GM12878 (cell line): ENCODE data around the gene FAM186B. TPM values are rescaled to one million over a fixed set of nuclear protein-coding genes. Genes with fewer than 3 reads are reported as not detected.
A peak's percentile ranks its signal among the peaks of the same experiment; 100 is the strongest.

Source experiments
- ATAC-seq: fragments of 200-7000 bp; cut with Tn5 transposase; 3 replicates; pipeline ENCODE4 v1.9.1; 2020; ENCODE audit warnings: mild to moderate bottlenecking, moderate library complexity
- BruUV-seq: library from RNA; stranded (reverse); fragments of 400-500 nt; replicated peaks from 2 replicates; lab custom pipeline; 2021; lab: Mats Ljungman, UMichigan
- CTCF ChIA-PET: fragments of 300-600 bp; sonication (Branson Sonifier 250); formaldehyde crosslinking; extraction: SDS; loops from one replicate; lab custom pipeline; 2021; ENCODE audit warnings: inconsistent platforms; lab: Yijun Ruan, JAX
- POLR2A ChIA-PET: fragments of 350-600 bp; formaldehyde crosslinking; extraction: SDS; loops from one replicate; lab custom pipeline; 2021; ENCODE audit warnings: inconsistent platforms; lab: Charles Lee
- RAD21 ChIA-PET: fragments of 300-600 bp; sonication (Branson Sonifier 250); formaldehyde crosslinking; loops from one replicate; lab custom pipeline; 2023; ENCODE audit warnings: antibody characterized with exemption; ENCODE audit not compliant: unreplicated experiment; lab: Charles Lee
- SMC1A ChIA-PET: fragments of 300-600 bp; sonication (Branson Sonifier 250); formaldehyde crosslinking; loops from one replicate; lab custom pipeline; 2023; ENCODE audit not compliant: unreplicated experiment, uncharacterized antibody; lab: Charles Lee
- DNase-seq: peaks from one replicate; pipeline ENCODE4 v3.0.0-alpha.2; 2011; ENCODE audit warnings: low read depth, low spot score
- FAIRE-seq: peaks from 3 replicates; lab custom pipeline; 2011; peaks lifted over from hg19 to GRCh38; lab: Jason Lieb, UNC
- H2AFZ ChIP-seq: 2 replicates; pipeline ENCODE4 v1.6.0; 2011; ENCODE audit warnings: low read depth, low read length, control low read depth; ENCODE audit not compliant: control insufficient read depth
- H3K27ac ChIP-seq: 2 replicates; pipeline ENCODE4 v1.5.1; 2011; ENCODE audit warnings: control low read depth; ENCODE audit not compliant: control insufficient read depth, insufficient read depth
- H3K27me3 ChIP-seq, 2 experiments: replicated peaks in 1 of 2; 2 replicates each; pipeline versions ENCODE4 v1.6.0 to v1.6.1; 2011; ENCODE audit warnings: low read length in 1 of 2; ENCODE audit not compliant: control insufficient read depth in 2 of 2, insufficient read depth in 2 of 2
- H3K36me3 ChIP-seq, 2 experiments: 2 replicates each; pipeline ENCODE4 v1.5.1; 2011; ENCODE audit warnings: low read length in 1 of 2; ENCODE audit not compliant: control insufficient read depth in 2 of 2, insufficient read depth in 2 of 2
- H3K4me1 ChIP-seq: 2 replicates; pipeline ENCODE4 v1.6.1; 2011; ENCODE audit warnings: mild to moderate bottlenecking, low read length, moderate library complexity, mixed read lengths; ENCODE audit not compliant: control insufficient read depth, insufficient read depth
- H3K4me2 ChIP-seq: 2 replicates; pipeline ENCODE4 v1.6.0; 2011; ENCODE audit warnings: control low read depth; ENCODE audit not compliant: control insufficient read depth, insufficient read depth
- H3K4me3 ChIP-seq: fragments of 200-600 bp; sonication (generic); 2 replicates; pipeline ENCODE4 v1.5.1; 2016
- H3K79me2 ChIP-seq: 2 replicates; pipeline ENCODE4 v1.6.0; 2011; ENCODE audit warnings: low read length; ENCODE audit not compliant: control insufficient read depth, insufficient read depth
- H3K9ac ChIP-seq: 2 replicates; pipeline ENCODE4 v1.8.0; 2011; ENCODE audit warnings: low read length, control low read depth, mixed read lengths; ENCODE audit not compliant: control insufficient read depth, insufficient read depth
- H3K9me3 ChIP-seq: replicated peaks from 3 replicates; pipeline ENCODE4 v1.5.1; 2011; ENCODE audit warnings: mild to moderate bottlenecking, low read length; ENCODE audit not compliant: control insufficient read depth, insufficient read depth
- H4K20me1 ChIP-seq: 2 replicates; pipeline ENCODE4 v1.6.0; 2011; ENCODE audit not compliant: control insufficient read depth, insufficient read depth
- BMI1 ChIP-seq: fragments of 450-650 bp; IDR thresholded peaks from 2 replicates; pipeline ENCODE4 v1.6.1; 2016; ENCODE audit warnings: mild to moderate bottlenecking, moderate library complexity, borderline replicate concordance
- CHD4 ChIP-seq: fragments of 200-600 bp; sonication (generic); IDR thresholded peaks from 2 replicates; pipeline ENCODE4 v1.6.1; 2016; ENCODE audit warnings: mild to moderate bottlenecking
- GATAD2B ChIP-seq: fragments of 450-650 bp; conservative IDR thresholded peaks from 2 replicates; pipeline ENCODE4 v1.6.1; 2017; ENCODE audit warnings: low read depth, mild to moderate bottlenecking, moderate library complexity
- HDAC2 ChIP-seq: fragments of 200-600 bp; sonication (generic); IDR thresholded peaks from 2 replicates; pipeline ENCODE4 v1.6.1; 2017
- NBN ChIP-seq: fragments of 450-650 bp; IDR thresholded peaks from 2 replicates; pipeline ENCODE4 v1.6.1; 2016
- NFXL1 ChIP-seq: fragments of 450-650 bp; IDR thresholded peaks from 2 replicates; pipeline ENCODE4 v1.6.1; 2017; ENCODE audit warnings: antibody characterized with exemption, mild to moderate bottlenecking, borderline replicate concordance
- NR2C1 ChIP-seq: fragments of 450-650 bp; IDR thresholded peaks from 2 replicates; pipeline ENCODE4 v1.6.1; 2017; ENCODE audit warnings: antibody characterized with exemption, mild to moderate bottlenecking, moderate library complexity
- SREBF2 ChIP-seq: IDR thresholded peaks from 2 replicates; pipeline ENCODE4 v1.6.1; 2012; ENCODE audit warnings: mild to moderate bottlenecking, low read length
- WRNIP1 ChIP-seq: IDR thresholded peaks from 2 replicates; pipeline ENCODE4 v1.6.1; 2011; ENCODE audit warnings: low read depth, low read length, improper control_type of control experiment, borderline replicate concordance
- WGBS: methylation state at CpG from one replicate; pipeline ENCODE4 v1.1.6; 2016; ENCODE audit warnings: low lambda C conversion rate; ENCODE audit not compliant: insufficient replicate concordance, insufficient coverage; ENCODE audit errors: missing lambda C conversion rate; 5-methylcytosine and 5-hydroxymethylcytosine counted together
- in situ Hi-C: fragments of 300-500 bp; cut with MboI; formaldehyde crosslinking; loops from 9 replicates; pipeline ENCODE4 v1.14.3; 2018; ENCODE audit warnings: mixed read lengths
- intact Hi-C: fragments of 100-400 bp; cut with micrococcal nuclease; formaldehyde crosslinking; loops from one replicate; pipeline ENCODE4 v1.14.2; 2022; ENCODE audit not compliant: unreplicated experiment
- polyA plus RNA-seq, 11 experiments: library from polyadenylated mRNA; depleted of rRNA in 4 of 11; unstranded in 6 of 11; stranded (reverse) in 5 of 11; fragments of >200 nt; fragmentation: Nextera tagmentation in 4 of 11; fragmentation: Illumina TruSeq in 1 of 11; extraction: Ambion mirVana in 4 of 11; extraction: Trizol in 1 of 11; gene quantifications; 1 replicate in 1 of 11; 2 replicates in 10 of 11; pipeline versions ENCODE4 v1.2.1 to v1.2.3, GENCODE V29; 2011 to 2016; ENCODE audit warnings: inconsistent platforms in 2 of 11, missing spikeins in 2 of 11, low read depth in 1 of 11
- total RNA-seq, 4 experiments: library from RNA; depleted of rRNA in 3 of 4; stranded (reverse); fragments of >200 nt in 3 of 4; fragmentation: Illumina TruSeq in 1 of 4; extraction: Trizol in 1 of 4; gene quantifications; 2 replicates each; pipeline versions ENCODE4 v1.2.1 to v1.2.3, GENCODE V29; 2013 to 2021
- TF ChIP-seq, protein P1 (sequence below), 3 experiments: IDR thresholded peaks in 2 of 3; conservative IDR thresholded peaks in 1 of 3; 2 replicates each; pipeline ENCODE4 v1.5.1; 2011; ENCODE audit warnings: low read depth in 3 of 3, low read length in 3 of 3, mild to moderate bottlenecking in 3 of 3, control low read depth in 2 of 3, moderate library complexity in 2 of 3, inconsistent platforms in 1 of 3, mixed read lengths in 1 of 3; ENCODE audit not compliant: control insufficient read depth in 2 of 3, insufficient read depth in 1 of 3; ENCODE audit errors: extremely low read depth in 1 of 3
- TF ChIP-seq, protein P2 (sequence below): IDR thresholded peaks from 2 replicates; pipeline ENCODE4 v1.6.1; 2012; ENCODE audit warnings: low read depth, low read length, improper control_type of control experiment
- TF ChIP-seq, protein P3 (sequence below): IDR thresholded peaks from 2 replicates; pipeline ENCODE4 v1.6.1; 2012; ENCODE audit warnings: low read depth, low read length, improper control_type of control experiment

FAM186B gene
- total and polyA plus RNA-seq, 10 of the 15 experiments (the other 5 are each of a cell fraction or from before 2014, with no cell fraction given) = 0.13 to 0.79 (median 0.51) TPM

DNA sequence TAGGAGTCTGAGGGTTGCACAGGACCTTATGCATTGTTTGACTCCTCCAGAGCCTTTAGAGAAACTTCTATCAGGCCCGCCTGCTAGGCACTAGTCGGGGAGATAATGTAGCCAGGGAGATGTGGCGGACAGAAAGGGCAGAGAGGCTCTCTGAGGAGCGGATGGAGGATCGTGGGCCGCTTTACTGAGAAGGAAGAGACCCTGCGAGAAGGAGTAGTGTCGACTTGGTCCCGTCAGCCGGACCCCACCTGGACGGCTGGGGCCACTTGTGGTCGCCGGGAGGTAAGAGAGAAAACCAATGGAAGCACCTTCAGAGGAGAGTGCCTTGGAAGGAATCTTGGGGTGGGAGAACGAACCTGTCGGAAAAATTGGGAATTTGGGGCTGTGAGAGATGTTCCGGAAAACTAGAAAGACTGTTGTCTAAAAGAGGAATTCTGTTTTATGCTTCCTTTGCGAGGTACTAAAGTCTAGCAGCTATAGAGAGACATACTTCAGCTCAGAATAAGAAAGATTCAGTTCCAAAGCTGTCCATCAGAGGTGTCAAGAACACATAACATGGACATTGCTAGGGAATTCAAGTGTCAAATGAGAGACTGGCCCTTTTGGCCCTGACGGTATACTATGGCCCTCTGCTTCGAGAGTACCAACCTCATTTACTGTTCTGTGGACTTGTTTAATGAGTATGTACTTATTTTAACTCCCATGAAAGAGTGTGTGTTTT is 36.8 kb downstream of the FAM186B start (continued):
- TF ChIP-seq, protein P1, sequence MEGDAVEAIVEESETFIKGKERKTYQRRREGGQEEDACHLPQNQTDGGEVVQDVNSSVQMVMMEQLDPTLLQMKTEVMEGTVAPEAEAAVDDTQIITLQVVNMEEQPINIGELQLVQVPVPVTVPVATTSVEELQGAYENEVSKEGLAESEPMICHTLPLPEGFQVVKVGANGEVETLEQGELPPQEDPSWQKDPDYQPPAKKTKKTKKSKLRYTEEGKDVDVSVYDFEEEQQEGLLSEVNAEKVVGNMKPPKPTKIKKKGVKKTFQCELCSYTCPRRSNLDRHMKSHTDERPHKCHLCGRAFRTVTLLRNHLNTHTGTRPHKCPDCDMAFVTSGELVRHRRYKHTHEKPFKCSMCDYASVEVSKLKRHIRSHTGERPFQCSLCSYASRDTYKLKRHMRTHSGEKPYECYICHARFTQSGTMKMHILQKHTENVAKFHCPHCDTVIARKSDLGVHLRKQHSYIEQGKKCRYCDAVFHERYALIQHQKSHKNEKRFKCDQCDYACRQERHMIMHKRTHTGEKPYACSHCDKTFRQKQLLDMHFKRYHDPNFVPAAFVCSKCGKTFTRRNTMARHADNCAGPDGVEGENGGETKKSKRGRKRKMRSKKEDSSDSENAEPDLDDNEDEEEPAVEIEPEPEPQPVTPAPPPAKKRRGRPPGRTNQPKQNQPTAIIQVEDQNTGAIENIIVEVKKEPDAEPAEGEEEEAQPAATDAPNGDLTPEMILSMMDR (IDR thresholded peaks at IDR 0.05 in 2 of 3, conservative IDR thresholded peaks at IDR 0.05 in 1 of 3; ENCODE audit: control insufficient read depth in 2 of 3, extremely low read depth in 1 of 3, insufficient read depth in 1 of 3, low read depth in 3 of 3, low read length in 3 of 3) = peak in 2 of 3 experiments; percentile 5 to 8; a peak in 1 of 6 replicates
- TF ChIP-seq CHD4 = no peak
- no peak for TF ChIP-seq NFXL1

DNA sequence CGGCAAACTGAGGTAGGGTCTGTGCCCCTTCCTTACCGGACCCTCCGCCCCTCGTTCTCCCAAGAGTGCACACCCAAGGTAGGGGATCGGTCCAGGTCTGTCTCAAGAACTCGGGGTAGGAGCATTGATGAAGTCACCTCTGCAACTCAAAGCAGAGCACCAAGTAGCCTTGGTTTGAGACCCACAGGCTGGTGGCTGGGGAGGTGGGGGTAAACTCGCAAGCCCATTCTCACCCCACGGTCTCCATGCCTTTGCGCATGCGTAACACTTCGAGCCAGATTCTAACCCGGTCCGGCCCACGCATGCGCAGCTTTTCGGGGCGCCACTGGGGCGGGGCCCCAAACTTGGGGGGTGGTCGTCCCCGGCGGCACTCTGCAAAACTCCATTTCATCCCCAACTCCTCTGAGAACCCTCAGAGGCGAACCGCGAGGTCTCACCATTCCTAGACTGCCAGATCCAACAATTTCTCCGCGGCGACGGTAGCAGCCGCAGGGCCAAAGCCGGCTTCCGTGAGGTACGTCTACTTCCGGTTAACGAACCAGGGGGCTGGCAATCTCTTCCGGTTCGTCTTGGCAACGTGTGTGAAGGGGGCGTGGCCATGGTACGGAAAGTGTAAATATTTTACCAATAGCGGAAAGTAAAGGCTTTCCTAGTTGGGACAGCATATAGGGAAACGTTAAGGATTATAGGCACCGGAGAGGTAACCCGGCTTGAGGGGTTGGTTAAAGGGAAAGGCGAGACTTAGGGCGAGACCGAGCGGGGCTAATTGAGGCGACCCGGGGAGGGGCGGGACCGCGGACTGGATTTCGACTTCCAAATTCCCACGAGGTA is 37.6 kb downstream of the FAM186B start, which contains the start of gene MCRS1:
TSS of gene MCRS1 (minus strand) at position 532 of the 831 bp plus-strand sequence. CDS start 1,411 bp downstream, outside the sequence.
- 2% methylated on average over 54 of the region's 54 CpGs for WGBS
- no peak; the same call in 1 of the 2 replicates for TF ChIP-seq BMI1
- peak; percentile 72 for TF ChIP-seq SREBF2
- no peak for TF ChIP-seq WRNIP1
- TF ChIP-seq NBN = 0 out of 2 replicates have a peak, but pooled peaks have one; percentile 64
- TF ChIP-seq HDAC2 = no peak
- peak; percentile 99 for TF ChIP-seq NR2C1
- TF ChIP-seq, protein P2, sequence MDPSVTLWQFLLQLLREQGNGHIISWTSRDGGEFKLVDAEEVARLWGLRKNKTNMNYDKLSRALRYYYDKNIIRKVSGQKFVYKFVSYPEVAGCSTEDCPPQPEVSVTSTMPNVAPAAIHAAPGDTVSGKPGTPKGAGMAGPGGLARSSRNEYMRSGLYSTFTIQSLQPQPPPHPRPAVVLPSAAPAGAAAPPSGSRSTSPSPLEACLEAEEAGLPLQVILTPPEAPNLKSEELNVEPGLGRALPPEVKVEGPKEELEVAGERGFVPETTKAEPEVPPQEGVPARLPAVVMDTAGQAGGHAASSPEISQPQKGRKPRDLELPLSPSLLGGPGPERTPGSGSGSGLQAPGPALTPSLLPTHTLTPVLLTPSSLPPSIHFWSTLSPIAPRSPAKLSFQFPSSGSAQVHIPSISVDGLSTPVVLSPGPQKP = peak; percentile 86
- TF ChIP-seq, protein P3, sequence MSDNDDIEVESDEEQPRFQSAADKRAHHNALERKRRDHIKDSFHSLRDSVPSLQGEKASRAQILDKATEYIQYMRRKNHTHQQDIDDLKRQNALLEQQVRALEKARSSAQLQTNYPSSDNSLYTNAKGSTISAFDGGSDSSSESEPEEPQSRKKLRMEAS = peak; percentile 77
- peak; percentile 64; the same call in 1 of the 2 replicates for TF ChIP-seq GATAD2B

More for the DNA sequence above, 37.6 kb downstream of the FAM186B start, which contains the start of gene MCRS1:
- Histone ChIP-seq H3K9me3 (no peaks in the 10 kb centered on the region), H2AFZ (peak within 1 kb of the TSS; percentile 83), H4K20me1 (no peaks in the 10 kb centered on the region), H3K4me3 (peak within 1 kb of the TSS; percentile 99), H3K36me3 (peaks cover 9 to 15% of the 10 kb centered on the region in 2 experiments; a peak in 3 of 4 replicates), H3K4me1 (peaks cover 8% of the 10 kb centered on the region), H3K27me3 (no peaks in the 10 kb centered on the region), H3K4me2 (peak within 1 kb of the TSS; percentile 79), H3K27ac (peak within 1 kb of the TSS; percentile 91), H3K79me2 (peaks cover 36% of the 10 kb centered on the region), H3K9ac (peak within 1 kb of the TSS; percentile 87)
- ChIA-PET CTCF (interaction anchor here (0.6 to 2.6 kb wide), 11 partner anchors 9 to 220 kb away, joined by 3 to 15 read pairs (median 5); partner anchors contain the start of gene PRPF40B), SMC1A (interaction anchor here (0.9 to 1.7 kb wide), 5 partner anchors 9 to 210 kb away, joined by 3 to 11 read pairs (median 3); no protein-coding TSS in a partner anchor), RAD21 (interaction anchor here (0.6 to 1.1 kb wide), 3 partner anchors 9 to 207 kb away, joined by 3 read pairs; no protein-coding TSS in a partner anchor), POLR2A (interaction anchor here (0.5 to 0.6 kb wide), 3 partner anchors 22 to 245 kb away, joined by 3 to 5 read pairs (median 4); partner anchors contain the start of gene TROAP)
- ATAC-seq (peak; percentile 92), FAIRE-seq (peak; percentile 95), DNase-seq (peak; percentile 80)
- BruUV-seq = TSS peak; percentile 85
- in situ Hi-C loops = no loop called here
- intact Hi-C loops = loop anchor here (5.0 kb wide), 1 partner anchor 139 kb away; the partner anchor contains the start of gene FMNL3
